M059J (cell line): ENCODE data around the gene TPRA1. TPM values are rescaled to one million over a fixed set of nuclear protein-coding genes. Genes with fewer than 3 reads are reported as not detected.
"Not testable (repeated sequence)": the region's sequence is repeated elsewhere in the genome, so short reads cannot be mapped to it uniquely, and the experiment has no call there.

ENCODE experiments used
- DNase-seq: peaks from one replicate; pipeline ENCODE4 v3.0.0-alpha.2; 2012; ENCODE audit warnings: low read depth
- total RNA-seq: library from RNA; depleted of rRNA; stranded (reverse); fragments of >200 nt; shearing (Covaris generic); gene quantifications from 2 replicates; pipeline ENCODE4 v1.2.3, GENCODE V29; 2014; rRNA removed

Gene TPRA1
- total RNA-seq, 1 experiment from 2014 or later: 56.6 TPM

DNA sequence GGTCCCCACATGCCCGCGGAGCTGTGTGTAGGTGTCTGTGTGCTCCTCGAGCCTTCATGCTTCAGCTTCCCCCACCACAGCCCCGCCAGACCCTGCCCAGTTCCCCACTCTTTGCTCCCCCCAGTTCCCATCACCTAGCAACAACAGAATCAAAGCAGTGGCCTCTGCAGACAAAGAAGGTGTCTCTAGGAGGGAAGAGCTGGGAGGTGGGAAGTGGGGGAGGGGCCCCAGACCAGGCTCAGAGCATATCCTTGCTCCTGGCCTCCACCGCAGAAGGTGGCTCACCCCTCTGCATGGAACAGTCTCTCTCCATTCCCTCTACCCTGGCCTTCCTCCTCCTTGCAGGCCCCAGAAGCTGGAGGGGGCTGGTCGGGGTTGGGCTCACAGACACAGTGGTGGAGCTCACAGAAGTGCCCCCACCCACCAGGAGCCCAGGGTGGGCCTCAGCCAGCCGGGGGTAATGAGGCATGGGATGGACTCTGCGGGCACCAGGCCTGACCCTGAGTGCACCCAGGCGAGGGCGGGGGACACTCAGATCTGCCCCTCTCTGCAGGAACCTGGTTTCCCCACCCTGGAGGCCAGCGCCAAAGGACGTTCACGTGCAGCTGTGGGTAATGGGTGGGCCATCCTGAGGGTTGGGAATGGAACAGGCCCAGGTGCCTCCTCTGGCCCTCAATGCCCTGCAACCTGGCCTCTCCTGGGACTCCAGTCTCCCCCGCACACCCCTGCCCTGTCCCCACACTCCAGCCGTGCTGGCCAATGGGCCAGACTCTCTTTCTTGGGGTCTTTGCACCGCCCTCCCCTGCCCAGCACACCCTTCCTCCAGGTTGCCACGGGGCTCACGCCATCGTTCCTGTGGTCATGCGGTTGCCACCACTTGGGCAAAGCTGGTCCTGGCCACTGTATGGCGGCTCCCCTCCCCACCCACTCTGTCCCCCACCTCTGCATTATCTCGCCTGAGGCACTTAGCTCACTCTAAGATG is 53.4 kb downstream of the TPRA1 start:
- DNase-seq: no peak

DNA sequence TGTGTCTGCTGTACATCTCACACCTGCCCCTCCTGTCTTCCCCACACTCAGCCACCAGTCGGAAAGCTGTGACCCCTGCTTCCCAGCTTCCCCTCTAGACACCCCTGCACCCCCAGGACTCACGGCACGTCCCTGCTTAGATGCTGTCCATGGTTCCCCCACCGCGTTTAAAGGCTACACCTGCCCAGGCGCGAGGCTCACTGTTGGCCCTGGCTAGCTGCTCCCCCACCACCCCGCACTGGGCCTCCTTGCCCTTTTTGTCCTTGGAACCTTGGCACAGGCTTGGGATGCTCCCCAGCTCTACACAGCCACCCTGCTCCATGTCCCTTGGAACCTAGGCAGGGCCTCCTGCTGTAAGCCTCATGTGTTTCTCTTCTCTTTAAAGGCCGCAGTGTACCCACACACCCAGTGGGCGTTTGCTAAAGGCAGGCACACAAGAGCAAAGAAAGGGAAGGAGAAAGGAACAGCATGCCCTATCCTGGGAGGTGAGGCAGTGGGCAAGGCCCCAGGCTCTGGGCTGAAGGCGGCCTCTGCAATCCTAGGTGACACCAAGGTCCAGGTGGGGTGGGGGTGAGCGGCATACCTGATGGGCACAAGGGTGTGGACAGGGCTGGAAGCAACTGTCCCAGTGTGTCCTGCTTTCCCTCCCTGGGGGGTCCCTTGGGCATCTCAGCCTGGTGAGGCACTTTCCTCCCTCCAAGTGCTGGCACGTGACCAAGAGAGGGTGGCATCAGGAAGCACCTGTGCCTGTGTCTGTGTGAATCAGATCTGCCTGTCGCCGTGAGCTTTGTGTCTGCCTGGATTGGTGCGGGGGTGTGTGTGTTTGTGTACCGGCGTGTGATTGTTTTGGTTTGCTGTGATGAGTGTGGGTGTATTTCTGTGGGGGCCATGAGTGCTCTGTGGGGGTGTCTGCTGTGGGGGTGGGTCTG is 54.4 kb downstream of the TPRA1 start:
- no peak for DNase-seq

DNA sequence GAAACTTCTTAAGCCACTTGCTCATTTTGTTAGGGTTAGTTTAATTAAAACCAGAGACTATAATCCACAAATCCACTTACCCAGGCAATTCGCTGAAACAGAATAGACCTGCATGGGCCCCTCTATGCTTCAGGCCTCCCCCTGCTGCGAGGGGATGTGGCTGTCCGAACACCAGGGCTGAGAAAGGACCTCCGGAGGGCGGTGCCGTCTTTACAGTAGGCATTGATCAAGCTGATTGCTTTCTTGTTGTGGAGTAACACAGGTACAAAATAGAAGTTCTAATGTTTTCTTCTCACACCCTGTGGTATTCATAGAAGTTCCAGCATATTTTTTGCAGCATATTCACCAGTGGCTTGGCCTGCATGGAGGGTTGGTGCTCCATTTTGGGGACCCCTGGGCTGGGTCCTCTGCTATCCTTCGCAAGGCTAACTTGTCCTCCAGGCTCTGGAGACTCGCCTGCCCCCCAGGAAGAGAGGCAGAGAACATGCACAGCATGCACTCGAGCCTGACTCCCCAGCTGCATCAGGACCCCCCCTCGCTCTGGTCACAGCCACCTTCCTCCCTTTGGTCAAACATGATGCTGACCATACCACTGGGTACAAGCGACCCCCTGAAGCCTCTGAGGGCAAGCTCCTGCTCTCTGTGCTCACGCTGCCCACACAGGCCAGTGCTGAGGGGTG is 55.3 kb downstream of the TPRA1 start:
- DNase-seq: no peak

DNA sequence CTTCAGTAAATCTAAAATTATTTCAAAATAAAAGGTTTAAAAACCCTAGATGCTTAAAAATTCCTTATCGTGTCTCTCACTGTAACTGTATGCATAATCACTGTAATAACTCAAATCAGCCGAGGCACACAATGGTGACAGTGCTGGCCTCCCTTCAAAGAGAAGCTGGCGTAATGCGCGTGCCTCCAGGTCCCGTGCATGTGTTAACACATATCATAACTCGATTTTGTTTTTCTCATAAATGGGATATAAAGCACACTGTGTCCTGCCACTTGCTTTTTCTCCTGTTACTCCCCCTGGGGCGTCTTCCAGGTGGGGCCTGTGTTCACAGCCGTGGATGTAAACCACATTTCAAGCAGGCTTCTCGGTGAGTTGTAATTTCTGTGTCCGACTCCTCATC is 56.0 kb downstream of the TPRA1 start:
- no peak for DNase-seq

DNA sequence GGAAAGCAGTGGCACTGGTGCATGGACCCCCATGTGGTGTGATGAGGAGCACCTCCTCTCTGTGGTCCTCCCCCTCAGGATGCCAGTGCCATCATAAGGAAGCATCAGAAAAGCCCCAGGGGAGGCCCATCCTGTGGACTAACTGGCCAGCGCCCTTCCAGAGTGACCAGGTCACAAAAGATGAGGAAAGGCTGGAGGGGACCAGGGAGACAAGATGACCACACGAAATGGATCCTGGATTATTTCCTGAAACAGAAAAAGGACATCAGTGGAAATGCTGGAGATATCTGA is 56.4 kb downstream of the TPRA1 start:
- DNase-seq: no peak

DNA sequence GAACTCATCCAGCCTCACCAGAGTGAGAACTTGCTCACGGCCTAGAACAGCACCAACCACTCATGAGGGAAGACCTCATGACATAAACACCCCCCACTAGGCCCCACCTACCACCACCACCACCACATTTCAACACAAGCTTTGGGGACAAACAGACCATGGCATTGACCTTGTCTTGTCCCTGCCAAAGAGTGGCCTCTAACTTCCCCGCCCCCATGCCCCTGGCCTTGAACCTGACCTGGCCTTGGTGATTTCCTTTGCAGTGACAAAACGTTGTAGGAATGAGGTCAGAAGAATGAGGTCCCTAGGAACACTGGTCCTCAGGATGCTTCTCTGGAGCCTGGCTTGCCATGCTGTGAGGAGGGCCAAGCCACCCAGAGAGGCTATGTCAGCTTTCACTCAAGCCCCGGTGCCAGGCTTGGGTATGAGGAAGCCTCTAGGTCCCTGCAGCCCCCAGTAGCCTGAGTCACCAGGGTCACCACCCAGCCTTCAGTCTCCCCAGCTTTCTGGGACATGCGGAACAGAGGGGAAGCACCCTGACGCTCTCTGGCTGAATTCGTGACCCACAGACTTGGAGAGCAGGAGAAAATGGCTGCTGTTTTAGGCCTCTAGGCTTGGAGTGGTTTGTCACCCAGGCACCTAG is 57.9 kb downstream of the TPRA1 start:
- no peak for DNase-seq

DNA sequence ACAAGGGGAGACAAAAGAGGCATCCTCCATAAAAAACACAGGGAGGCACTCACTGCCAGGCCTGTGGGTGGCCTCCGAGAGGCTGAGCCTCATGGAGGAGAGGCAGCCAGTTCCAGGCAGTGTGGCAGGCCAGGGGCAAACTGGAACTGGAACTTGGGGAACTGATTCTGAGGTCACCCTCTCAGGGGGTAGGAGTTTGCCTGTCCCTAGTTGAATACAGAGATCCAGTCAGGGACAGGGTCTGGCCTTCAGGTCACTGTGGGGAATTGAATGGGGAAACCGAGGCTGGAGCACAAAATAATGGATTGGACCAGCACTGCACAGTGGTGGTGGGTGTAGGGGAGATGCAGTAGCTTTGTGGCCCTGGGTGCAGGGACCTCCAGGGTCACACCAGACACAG is 58.7 kb downstream of the TPRA1 start:
- no peak for DNase-seq

DNA sequence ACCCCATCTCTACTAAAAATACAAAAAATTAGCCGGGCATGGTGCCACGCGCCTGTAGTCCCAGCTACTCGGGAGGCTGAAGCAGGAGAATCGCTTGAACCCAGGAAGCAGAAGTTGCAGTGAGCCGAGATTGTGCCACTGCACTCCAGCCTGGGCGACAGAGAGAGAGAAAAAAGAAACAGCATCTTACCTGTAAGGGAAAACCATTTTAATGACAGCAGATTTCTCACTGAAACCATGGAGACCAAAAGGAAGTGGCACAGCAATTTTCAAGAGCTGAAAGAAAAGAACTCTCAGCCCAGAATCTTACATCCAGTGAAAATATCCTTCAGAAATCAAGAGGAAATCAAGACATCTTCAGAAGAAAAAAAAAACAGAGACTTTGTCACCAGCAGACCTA is 59.7 kb downstream of the TPRA1 start:
- DNase-seq: not testable (repeated sequence)

DNA sequence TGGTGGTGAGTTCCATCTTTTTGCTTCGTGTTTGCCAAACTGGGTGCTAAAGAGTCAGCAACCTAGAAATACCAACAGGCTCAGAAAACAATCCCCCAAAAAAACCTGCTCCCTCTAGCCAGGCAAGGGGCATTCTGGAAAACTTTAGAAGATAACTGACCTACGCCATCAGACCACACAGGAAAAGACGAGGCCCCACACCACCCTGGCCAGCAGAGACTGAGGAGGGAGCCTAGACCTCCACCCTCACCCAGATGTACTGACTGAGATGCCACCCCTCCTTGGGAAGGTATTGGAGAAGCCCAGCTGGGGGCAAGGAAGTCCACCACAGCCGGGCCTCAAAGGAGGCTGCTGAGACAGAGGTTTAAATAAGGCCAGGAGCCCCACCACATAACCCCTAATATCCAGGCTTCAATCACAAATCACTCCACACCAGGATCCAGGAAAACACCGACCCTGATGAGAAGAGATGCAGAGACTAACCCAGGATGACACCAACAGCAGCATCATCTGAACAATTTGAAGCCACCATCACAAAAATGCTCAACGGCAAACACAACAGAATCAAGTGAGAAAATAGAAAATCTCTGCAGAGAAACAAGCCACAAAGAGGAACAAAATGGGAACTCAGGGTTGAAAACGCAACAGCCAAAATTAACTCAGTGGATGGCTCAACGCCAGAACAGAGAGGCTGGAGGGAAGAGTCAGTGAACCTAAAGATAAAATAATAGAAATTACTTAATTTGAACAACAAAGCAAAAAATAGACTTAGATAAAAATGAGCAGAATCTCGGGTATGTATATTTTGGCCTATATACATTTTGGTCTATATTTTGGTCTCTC is 61.0 kb downstream of the TPRA1 start:
- DNase-seq: no peak

DNA sequence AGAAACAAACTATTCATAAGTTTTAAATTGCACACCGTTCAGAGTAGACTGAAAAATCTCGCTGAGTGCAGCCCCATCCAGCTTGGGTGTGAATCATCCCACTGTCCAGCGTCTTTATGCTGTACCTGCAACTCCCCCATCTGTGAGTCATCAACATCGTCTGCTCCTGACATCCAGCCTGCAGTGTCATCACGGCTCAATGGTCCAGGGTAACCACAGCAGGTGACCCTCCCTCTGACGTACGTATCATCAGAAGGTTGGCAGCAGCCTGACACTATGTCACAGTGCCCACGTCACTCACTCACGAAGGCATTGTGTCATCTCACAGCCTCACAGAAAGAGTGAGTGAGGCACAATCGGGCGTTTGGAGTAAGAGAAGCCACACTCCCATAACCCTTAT is 65.2 kb downstream of the TPRA1 start:
- peak; percentile 92 for DNase-seq

DNA sequence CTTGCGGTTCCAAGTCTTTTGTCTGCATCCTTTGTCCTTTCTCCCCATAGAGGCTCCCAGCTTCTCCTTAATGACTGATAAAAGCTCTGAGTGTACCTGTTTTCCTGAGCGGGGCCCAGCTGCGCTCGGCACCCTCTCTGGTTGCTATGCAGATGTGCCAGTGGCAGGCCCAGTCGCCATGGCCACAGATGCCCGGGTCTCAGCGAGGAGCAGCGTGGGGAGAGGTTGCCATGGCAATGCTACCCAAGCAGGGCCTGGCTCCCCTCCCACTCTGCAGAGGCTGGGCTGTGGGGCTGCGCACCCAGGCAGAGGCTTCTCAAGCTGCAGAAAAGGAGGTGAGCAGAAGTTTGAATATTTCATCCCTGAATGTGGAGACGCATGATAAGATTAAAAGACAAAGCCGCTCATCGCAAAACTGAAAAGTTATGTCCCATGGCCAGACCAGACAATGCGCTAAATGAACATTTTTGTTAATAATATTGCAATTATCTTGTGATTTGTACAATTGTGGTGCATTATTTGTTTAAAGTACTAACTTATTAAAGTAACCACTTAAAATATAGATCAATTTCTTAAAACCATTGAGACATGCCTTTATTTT is 66.1 kb downstream of the TPRA1 start:
- no peak for DNase-seq

Other genes starting within 250 kb of the TPRA1 start
- 87.2 and 157 TPM in 2 replicates for gene MCM2, start 7.7 kb upstream of the TPRA1 start, total RNA-seq
- gene PODXL2, start 38.5 kb upstream of the TPRA1 start, total RNA-seq: 18.6 and 19.9 TPM in 2 replicates
- gene ABTB1, start 82.2 kb upstream of the TPRA1 start, total RNA-seq: 0.52 and 2.1 TPM in 2 replicates
- gene MGLL, start 231.8 kb upstream of the TPRA1 start, total RNA-seq: 11.9 and 17.0 TPM in 2 replicates